SJCRH30 (cell line): ENCODE results near the gene CFAP46. TPM values are rescaled to one million over a fixed set of nuclear protein-coding genes. Genes with fewer than 3 reads are reported as not detected.

Source experiments
- DNase-seq, 2 experiments: peaks; one replicate each; pipeline ENCODE4 v3.0.0-alpha.2; 2015 to 2020
- H3K27ac ChIP-seq: fragments of 250-450 bp; sonication (Bioruptor Pico); 2 replicates; pipeline ENCODE4 v1.5.1; 2020; ENCODE audit warnings: mild to moderate bottlenecking, moderate library complexity
- H3K27me3 ChIP-seq: fragments of 250-450 bp; sonication (Bioruptor Pico); 2 replicates; pipeline ENCODE4 v1.5.1; 2020; ENCODE audit warnings: mild to moderate bottlenecking, moderate library complexity
- H3K36me3 ChIP-seq: fragments of 250-450 bp; sonication (Bioruptor Pico); 2 replicates; pipeline ENCODE4 v1.5.1; 2020; ENCODE audit warnings: mild to moderate bottlenecking, moderate library complexity
- H3K4me1 ChIP-seq: fragments of 250-450 bp; sonication (Bioruptor Pico); 2 replicates; pipeline ENCODE4 v1.5.1; 2020; ENCODE audit warnings: mild to moderate bottlenecking, moderate library complexity
- H3K4me3 ChIP-seq: fragments of 250-450 bp; sonication (Bioruptor Pico); 2 replicates; pipeline ENCODE4 v1.5.1; 2020; ENCODE audit warnings: mild to moderate bottlenecking, moderate library complexity
- H3K9me3 ChIP-seq: fragments of 250-450 bp; sonication (Bioruptor Pico); replicated peaks from 2 replicates; pipeline ENCODE4 v1.5.1; 2020; ENCODE audit warnings: mild to moderate bottlenecking, moderate library complexity
- total RNA-seq: library from RNA; depleted of rRNA; stranded (reverse); fragments of >200 nt; shearing (Covaris generic); gene quantifications from 2 replicates; pipeline ENCODE4 v1.2.3, GENCODE V29; 2014

The CFAP46 gene
- total RNA-seq, 1 experiment from 2014 or later = 1.7 TPM

- Histone ChIP-seq H3K4me1 (no peaks in the 10 kb centered on the region), H3K27ac (no peak overlapping the region), H3K36me3 (no peaks in the 10 kb centered on the region), H3K27me3 (no peaks in the 10 kb centered on the region), H3K9me3 (no peaks in the 10 kb centered on the region), H3K4me3 (no peak overlapping the region)
- no peak for DNase-seq
These were observed 41.1 kb upstream of the CFAP46 start for GRCh38 chr10:132983252-132984007.

GRCh38 chr10:132982301-132982989 lies 40.1 kb upstream of the CFAP46 start:
- Histone ChIP-seq H3K27ac (no peak overlapping the region), H3K4me3 (no peak overlapping the region)
- DNase-seq = no peak

GRCh38 chr10:132981746-132982145 lies 39.4 kb upstream of the CFAP46 start:
- H3K9me3 ChIP-seq = no peaks in the 10 kb centered on the region
- DNase-seq = no peak
- no peak overlapping the region for H3K4me3 ChIP-seq
- H3K4me1 ChIP-seq = no peaks in the 10 kb centered on the region
- no peak overlapping the region for H3K27ac ChIP-seq
- no peaks in the 10 kb centered on the region for H3K27me3 ChIP-seq
- H3K36me3 ChIP-seq = no peaks in the 10 kb centered on the region

More at GRCh38 chr10:132982301-132982989, 40.1 kb upstream of the CFAP46 start:
- no peaks in the 10 kb centered on the region for H3K27me3 ChIP-seq
- H3K9me3 ChIP-seq = no peaks in the 10 kb centered on the region
- no peaks in the 10 kb centered on the region for H3K36me3 ChIP-seq
- H3K4me1 ChIP-seq = no peaks in the 10 kb centered on the region

- no peak overlapping the region for H3K27ac ChIP-seq
These were observed 38.8 kb upstream of the CFAP46 start for GRCh38 chr10:132981173-132981555.

GRCh38 chr10:132980426-132981172 lies 38.2 kb upstream of the CFAP46 start:
- no peaks in the 10 kb centered on the region for H3K27me3 ChIP-seq
- no peak overlapping the region for H3K27ac ChIP-seq
- H3K4me3 ChIP-seq = no peak overlapping the region
- H3K9me3 ChIP-seq = no peaks in the 10 kb centered on the region
- H3K4me1 ChIP-seq = no peaks in the 10 kb centered on the region
- no peak for DNase-seq
- no peaks in the 10 kb centered on the region for H3K36me3 ChIP-seq

More at GRCh38 chr10:132981173-132981555, 38.8 kb upstream of the CFAP46 start:
- Histone ChIP-seq H3K4me3 (no peak overlapping the region), H3K27me3 (no peaks in the 10 kb centered on the region), H3K9me3 (no peaks in the 10 kb centered on the region), H3K4me1 (no peaks in the 10 kb centered on the region), H3K36me3 (no peaks in the 10 kb centered on the region)
- DNase-seq = no peak

GRCh38 chr10:132979491-132980425 lies 37.4 kb upstream of the CFAP46 start:
- Histone ChIP-seq H3K4me1 (no peaks in the 10 kb centered on the region), H3K36me3 (no peaks in the 10 kb centered on the region), H3K27me3 (no peaks in the 10 kb centered on the region), H3K4me3 (no peak overlapping the region), H3K27ac (no peak overlapping the region), H3K9me3 (no peaks in the 10 kb centered on the region)
- DNase-seq = no peak

GRCh38 chr10:132978542-132978941 lies 36.2 kb upstream of the CFAP46 start:
- no peaks in the 10 kb centered on the region for H3K4me1 ChIP-seq
- no peaks in the 10 kb centered on the region for H3K27me3 ChIP-seq
- H3K9me3 ChIP-seq = no peaks in the 10 kb centered on the region
- no peak for DNase-seq
- no peak overlapping the region for H3K4me3 ChIP-seq
- no peaks in the 10 kb centered on the region for H3K36me3 ChIP-seq
- H3K27ac ChIP-seq = no peak overlapping the region

GRCh38 chr10:132977807-132978206 lies 35.4 kb upstream of the CFAP46 start:
- DNase-seq = no peak

GRCh38 chr10:132977076-132977475 lies 34.7 kb upstream of the CFAP46 start:
- no peaks in the 10 kb centered on the region for H3K9me3 ChIP-seq
- H3K36me3 ChIP-seq = no peaks in the 10 kb centered on the region
- no peaks in the 10 kb centered on the region for H3K27me3 ChIP-seq
- H3K4me3 ChIP-seq = no peak overlapping the region
- no peak for DNase-seq
- no peaks in the 10 kb centered on the region for H3K4me1 ChIP-seq
- H3K27ac ChIP-seq = no peak overlapping the region

More at GRCh38 chr10:132977807-132978206, 35.4 kb upstream of the CFAP46 start:
- no peaks in the 10 kb centered on the region for H3K36me3 ChIP-seq
- no peak overlapping the region for H3K27ac ChIP-seq
- no peaks in the 10 kb centered on the region for H3K4me1 ChIP-seq
- no peak overlapping the region for H3K4me3 ChIP-seq
- no peaks in the 10 kb centered on the region for H3K9me3 ChIP-seq
- no peaks in the 10 kb centered on the region for H3K27me3 ChIP-seq

- H3K9me3 ChIP-seq = no peaks in the 10 kb centered on the region
- DNase-seq = no peak
- H3K27me3 ChIP-seq = no peaks in the 10 kb centered on the region
These were observed 33.7 kb upstream of the CFAP46 start for GRCh38 chr10:132975831-132976682.

GRCh38 chr10:132974886-132975830 lies 32.8 kb upstream of the CFAP46 start:
- no peaks in the 10 kb centered on the region for H3K9me3 ChIP-seq
- no peak overlapping the region for H3K4me3 ChIP-seq
- H3K27me3 ChIP-seq = no peaks in the 10 kb centered on the region
- H3K4me1 ChIP-seq = no peaks in the 10 kb centered on the region
- no peak for DNase-seq
- no peaks in the 10 kb centered on the region for H3K36me3 ChIP-seq
- no peak overlapping the region for H3K27ac ChIP-seq

More at GRCh38 chr10:132975831-132976682, 33.7 kb upstream of the CFAP46 start:
- Histone ChIP-seq H3K4me3 (no peak overlapping the region), H3K4me1 (no peaks in the 10 kb centered on the region), H3K27ac (no peak overlapping the region), H3K36me3 (no peaks in the 10 kb centered on the region)

GRCh38 chr10:132974249-132974796 lies 32.0 kb upstream of the CFAP46 start:
- H3K36me3 ChIP-seq = no peaks in the 10 kb centered on the region
- H3K9me3 ChIP-seq = no peaks in the 10 kb centered on the region
- H3K27me3 ChIP-seq = no peaks in the 10 kb centered on the region
- DNase-seq = no peak
- no peak overlapping the region for H3K4me3 ChIP-seq
- H3K4me1 ChIP-seq = no peaks in the 10 kb centered on the region
- H3K27ac ChIP-seq = no peak overlapping the region
